ENCODE results near the gene TBCE. TPM values are rescaled to one million over a fixed set of nuclear protein-coding genes. Genes with fewer than 3 reads are reported as not detected.
"Not testable (repeated sequence)": the region's sequence is repeated elsewhere in the genome, so short reads cannot be mapped to it uniquely, and the experiment has no call there.

Gene TBCE
- total and polyA plus RNA-seq, 2 donors (not counting 1 experiment from before 2014, with no cell fraction given): 15.2 to 22.1 TPM

GRCh38 chr1:235460770-235461169 lies 93.5 kb downstream of the TBCE start:
- H3K4me3 Mint-ChIP-seq: no peak overlapping the region
- DNase-seq (no peak), ATAC-seq (ENCODE audit: low read depth) (no peak)
- no peak overlapping the region for H3K9ac ChIP-seq (ENCODE audit: low read length)
- peaks cover 0 to 4% (median 0%) of the 10 kb centered on the region in 3 donors for H3K9me3 ChIP-seq (ENCODE audit: control extremely low read depth in 1 of 3, control insufficient read depth in 2 of 3, insufficient read depth in 1 of 3, low read length in 2 of 3)
- intact Hi-C loops (cut with micrococcal nuclease): no loop called here
- no peak overlapping the region for H3K4me3 ChIP-seq (ENCODE audit: control extremely low read depth in 1 of 5, extremely low read depth in 1 of 5, insufficient read depth in 1 of 5, low read depth in 2 of 5, low read length in 4 of 5)
- ChIA-PET CTCF (no interaction called here), POLR2A (no interaction called here)
- H3K4me2 ChIP-seq (replicated peaks; ENCODE audit: low read depth, low read length, poor library complexity, severe bottlenecking): no peak overlapping the region
- H3K4me1 Mint-ChIP-seq: peaks cover 6% of the 10 kb centered on the region
- no peaks in the 10 kb centered on the region for H3K27me3 ChIP-seq (replicated peaks in 1 of 4; ENCODE audit: control extremely low read depth in 1 of 4, control insufficient read depth in 3 of 4, insufficient read depth in 4 of 4, low read length in 3 of 4)
- no peaks in the 10 kb centered on the region for H3K27me3 Mint-ChIP-seq
- TF ChIP-seq, protein P1, sequence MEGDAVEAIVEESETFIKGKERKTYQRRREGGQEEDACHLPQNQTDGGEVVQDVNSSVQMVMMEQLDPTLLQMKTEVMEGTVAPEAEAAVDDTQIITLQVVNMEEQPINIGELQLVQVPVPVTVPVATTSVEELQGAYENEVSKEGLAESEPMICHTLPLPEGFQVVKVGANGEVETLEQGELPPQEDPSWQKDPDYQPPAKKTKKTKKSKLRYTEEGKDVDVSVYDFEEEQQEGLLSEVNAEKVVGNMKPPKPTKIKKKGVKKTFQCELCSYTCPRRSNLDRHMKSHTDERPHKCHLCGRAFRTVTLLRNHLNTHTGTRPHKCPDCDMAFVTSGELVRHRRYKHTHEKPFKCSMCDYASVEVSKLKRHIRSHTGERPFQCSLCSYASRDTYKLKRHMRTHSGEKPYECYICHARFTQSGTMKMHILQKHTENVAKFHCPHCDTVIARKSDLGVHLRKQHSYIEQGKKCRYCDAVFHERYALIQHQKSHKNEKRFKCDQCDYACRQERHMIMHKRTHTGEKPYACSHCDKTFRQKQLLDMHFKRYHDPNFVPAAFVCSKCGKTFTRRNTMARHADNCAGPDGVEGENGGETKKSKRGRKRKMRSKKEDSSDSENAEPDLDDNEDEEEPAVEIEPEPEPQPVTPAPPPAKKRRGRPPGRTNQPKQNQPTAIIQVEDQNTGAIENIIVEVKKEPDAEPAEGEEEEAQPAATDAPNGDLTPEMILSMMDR (IDR thresholded peaks at IDR 0.05): no peak
- no peak for TF ChIP-seq EZH2 (IDR thresholded peaks at IDR 0.05; ENCODE audit: borderline replicate concordance, insufficient read depth, low read depth, low read length, poor library complexity, severe bottlenecking)
- WGBS (ENCODE audit: insufficient coverage): no CpG with 5 or more reads among the region's 5 CpGs
- H3K4me1 ChIP-seq (ENCODE audit: control insufficient read depth in 2 of 2, insufficient read depth in 2 of 2, low read length in 2 of 2): no peaks in the 10 kb centered on the region
- no peaks in the 10 kb centered on the region for H3K79me2 ChIP-seq (ENCODE audit: control insufficient read depth, insufficient read depth, low read length)
- H3K9me3 Mint-ChIP-seq (ENCODE audit: insufficient read depth): no peaks in the 10 kb centered on the region
- H3K27ac Mint-ChIP-seq: no peak overlapping the region
- H2AFZ ChIP-seq (ENCODE audit: insufficient read depth, low read depth, low read length, poor library complexity, severe bottlenecking): no peak overlapping the region
- peaks cover 0 to 6% of the 10 kb centered on the region in 2 experiments for H3K36me3 ChIP-seq (replicated peaks in 1 of 2; ENCODE audit: control extremely low read depth in 1 of 2, control insufficient read depth in 1 of 2, extremely low read depth in 1 of 2, insufficient read depth in 2 of 2, low read length in 1 of 2)
- no peak overlapping the region for H3K27ac ChIP-seq (ENCODE audit: low read length in 2 of 2)
- H4K20me1 ChIP-seq (ENCODE audit: control insufficient read depth, insufficient read depth, low read length, poor library complexity, severe bottlenecking): no peaks in the 10 kb centered on the region

GRCh38 chr1:235461954-235462353 lies 94.7 kb downstream of the TBCE start:
- H3K9me3 Mint-ChIP-seq (ENCODE audit: insufficient read depth): no peaks in the 10 kb centered on the region
- H4K20me1 ChIP-seq (ENCODE audit: control insufficient read depth, insufficient read depth, low read length, poor library complexity, severe bottlenecking): no peaks in the 10 kb centered on the region
- no peaks in the 10 kb centered on the region for H3K4me1 ChIP-seq (ENCODE audit: control insufficient read depth in 2 of 2, insufficient read depth in 2 of 2, low read length in 2 of 2)
- peaks cover 0 to 4% (median 0%) of the 10 kb centered on the region in 3 donors for H3K9me3 ChIP-seq (ENCODE audit: control extremely low read depth in 1 of 3, control insufficient read depth in 2 of 3, insufficient read depth in 1 of 3, low read length in 2 of 3)
- no peak overlapping the region for H3K27ac ChIP-seq (ENCODE audit: low read length in 2 of 2)
- TF ChIP-seq EZH2 (IDR thresholded peaks at IDR 0.05; ENCODE audit: borderline replicate concordance, insufficient read depth, low read depth, low read length, poor library complexity, severe bottlenecking): no peak
- TF ChIP-seq, protein P1 (IDR thresholded peaks at IDR 0.05): no peak
- no peak overlapping the region for H3K9ac ChIP-seq (ENCODE audit: low read length)
- ChIA-PET CTCF (no interaction called here), POLR2A (no interaction called here)
- H3K27me3 ChIP-seq (replicated peaks in 1 of 4; ENCODE audit: control extremely low read depth in 1 of 4, control insufficient read depth in 3 of 4, insufficient read depth in 4 of 4, low read length in 3 of 4): no peaks in the 10 kb centered on the region
- no peak overlapping the region for H3K4me3 Mint-ChIP-seq
- H3K4me3 ChIP-seq (ENCODE audit: control extremely low read depth in 1 of 5, extremely low read depth in 1 of 5, insufficient read depth in 1 of 5, low read depth in 2 of 5, low read length in 4 of 5): no peak overlapping the region
- H3K79me2 ChIP-seq (ENCODE audit: control insufficient read depth, insufficient read depth, low read length): no peaks in the 10 kb centered on the region
- intact Hi-C loops (cut with micrococcal nuclease): no loop called here
- no peak overlapping the region for H3K27ac Mint-ChIP-seq
- WGBS (ENCODE audit: insufficient coverage): no CpG with 5 or more reads among the region's 1 CpG
- no peaks in the 10 kb centered on the region for H3K27me3 Mint-ChIP-seq
- ATAC-seq (ENCODE audit: low read depth): no peak
- no peak overlapping the region for H3K4me2 ChIP-seq (replicated peaks; ENCODE audit: low read depth, low read length, poor library complexity, severe bottlenecking)
- H3K36me3 ChIP-seq (replicated peaks in 1 of 2; ENCODE audit: control extremely low read depth in 1 of 2, control insufficient read depth in 1 of 2, extremely low read depth in 1 of 2, insufficient read depth in 2 of 2, low read length in 1 of 2): peaks cover 0 to 4% of the 10 kb centered on the region in 2 experiments
- peaks cover 6% of the 10 kb centered on the region for H3K4me1 Mint-ChIP-seq
- no peak overlapping the region for H2AFZ ChIP-seq (ENCODE audit: insufficient read depth, low read depth, low read length, poor library complexity, severe bottlenecking)
- DNase-seq: no peak

- CTCF ChIA-PET: interaction anchor here (0.7 kb wide), 1 partner anchor 130 kb away, joined by 5 read pairs; no protein-coding TSS in a partner anchor
- no CpG with 5 or more reads among the region's 3 CpGs for WGBS (ENCODE audit: insufficient coverage)
- not testable (repeated sequence) for H3K9me3 ChIP-seq (ENCODE audit: control extremely low read depth in 1 of 3, control insufficient read depth in 2 of 3, insufficient read depth in 1 of 3, low read length in 2 of 3)
Measured at GRCh38 chr1:235462832-235463231, 95.6 kb downstream of the TBCE start.

More at GRCh38 chr1:235462832-235463231, 95.6 kb downstream of the TBCE start:
- H3K4me3 Mint-ChIP-seq; POLR2A ChIA-PET; ATAC-seq (ENCODE audit: low read depth); intact Hi-C loops (cut with micrococcal nuclease); H3K79me2 ChIP-seq (ENCODE audit: control insufficient read depth, insufficient read depth, low read length); H3K4me1 ChIP-seq (ENCODE audit: control insufficient read depth in 2 of 2, insufficient read depth in 2 of 2, low read length in 2 of 2); H3K9me3 Mint-ChIP-seq (ENCODE audit: insufficient read depth); H3K9ac ChIP-seq (ENCODE audit: low read length); H3K36me3 ChIP-seq (replicated peaks in 1 of 2; ENCODE audit: control extremely low read depth in 1 of 2, control insufficient read depth in 1 of 2, extremely low read depth in 1 of 2, insufficient read depth in 2 of 2, low read length in 1 of 2); DNase-seq; H4K20me1 ChIP-seq (ENCODE audit: control insufficient read depth, insufficient read depth, low read length, poor library complexity, severe bottlenecking); H3K4me1 Mint-ChIP-seq; H3K27ac Mint-ChIP-seq; H3K4me3 ChIP-seq (ENCODE audit: control extremely low read depth in 1 of 5, extremely low read depth in 1 of 5, insufficient read depth in 1 of 5, low read depth in 2 of 5, low read length in 4 of 5); H3K27me3 Mint-ChIP-seq; H3K27ac ChIP-seq (ENCODE audit: low read length in 2 of 2); H2AFZ ChIP-seq (ENCODE audit: insufficient read depth, low read depth, low read length, poor library complexity, severe bottlenecking); H3K4me2 ChIP-seq (replicated peaks; ENCODE audit: low read depth, low read length, poor library complexity, severe bottlenecking); H3K27me3 ChIP-seq (replicated peaks in 1 of 4; ENCODE audit: control extremely low read depth in 1 of 4, control insufficient read depth in 3 of 4, insufficient read depth in 4 of 4, low read length in 3 of 4): not testable (repeated sequence)

All from B cell (primary cell).